ENCODE results near the gene KIAA0753. TPM values are rescaled to one million over a fixed set of nuclear protein-coding genes. Genes with fewer than 3 reads are reported as not detected.

Gene KIAA0753
- total RNA-seq, 1 experiment from 2014 or later, result 25.9 TPM

DNA sequence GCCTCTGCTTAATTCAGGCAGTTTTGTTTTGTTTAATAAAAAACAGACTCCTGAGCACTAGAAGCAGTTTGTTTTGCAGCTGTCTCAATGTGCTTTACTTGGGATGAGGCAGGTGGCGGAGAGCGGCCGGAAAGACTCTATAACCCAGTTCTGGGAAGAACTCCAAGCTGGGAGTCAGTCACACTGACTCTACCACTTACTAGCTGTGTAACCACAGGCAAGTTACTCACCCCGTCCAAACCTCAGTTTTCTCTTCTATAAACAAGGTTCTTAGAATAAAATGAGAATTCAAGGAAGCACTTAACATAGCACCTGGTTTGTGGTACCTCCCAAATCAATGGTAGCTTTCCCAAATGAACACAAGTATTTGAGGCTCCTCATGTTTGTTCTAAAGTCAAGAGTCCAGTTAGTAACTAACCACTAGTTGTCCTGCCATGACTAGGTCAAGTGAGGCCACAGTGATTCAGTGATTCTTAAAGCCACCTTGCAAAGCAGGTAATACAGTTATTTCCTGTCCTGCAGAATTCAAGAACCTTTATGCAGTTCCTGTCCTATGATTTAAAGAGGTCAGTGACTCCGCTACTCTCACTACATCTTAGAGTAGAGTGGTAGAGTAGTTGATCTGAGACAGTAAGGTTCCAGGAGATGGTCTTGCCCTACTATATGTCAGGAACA lies 3.1 kb upstream of the KIAA0753 start:
- intact Hi-C loops (cut with micrococcal nuclease; ENCODE audit: unreplicated experiment), result no loop called here
- Mint-ChIP-seq H3K27me3 (ENCODE audit: unreplicated experiment) (no peaks in the 10 kb centered on the region), H3K9me3 (ENCODE audit: low read depth, unreplicated experiment) (no peaks in the 10 kb centered on the region), H3K4me3 (ENCODE audit: low read depth, unreplicated experiment) (no peak overlapping the region), H3K4me1 (ENCODE audit: low read depth, unreplicated experiment) (peaks cover 28% of the 10 kb centered on the region), H3K27ac (ENCODE audit: unreplicated experiment) (no peak overlapping the region), H3K36me3 (ENCODE audit: insufficient read depth, unreplicated experiment) (peaks cover 48% of the 10 kb centered on the region)
- TF ChIP-seq, protein P1, sequence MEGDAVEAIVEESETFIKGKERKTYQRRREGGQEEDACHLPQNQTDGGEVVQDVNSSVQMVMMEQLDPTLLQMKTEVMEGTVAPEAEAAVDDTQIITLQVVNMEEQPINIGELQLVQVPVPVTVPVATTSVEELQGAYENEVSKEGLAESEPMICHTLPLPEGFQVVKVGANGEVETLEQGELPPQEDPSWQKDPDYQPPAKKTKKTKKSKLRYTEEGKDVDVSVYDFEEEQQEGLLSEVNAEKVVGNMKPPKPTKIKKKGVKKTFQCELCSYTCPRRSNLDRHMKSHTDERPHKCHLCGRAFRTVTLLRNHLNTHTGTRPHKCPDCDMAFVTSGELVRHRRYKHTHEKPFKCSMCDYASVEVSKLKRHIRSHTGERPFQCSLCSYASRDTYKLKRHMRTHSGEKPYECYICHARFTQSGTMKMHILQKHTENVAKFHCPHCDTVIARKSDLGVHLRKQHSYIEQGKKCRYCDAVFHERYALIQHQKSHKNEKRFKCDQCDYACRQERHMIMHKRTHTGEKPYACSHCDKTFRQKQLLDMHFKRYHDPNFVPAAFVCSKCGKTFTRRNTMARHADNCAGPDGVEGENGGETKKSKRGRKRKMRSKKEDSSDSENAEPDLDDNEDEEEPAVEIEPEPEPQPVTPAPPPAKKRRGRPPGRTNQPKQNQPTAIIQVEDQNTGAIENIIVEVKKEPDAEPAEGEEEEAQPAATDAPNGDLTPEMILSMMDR (IDR thresholded peaks at IDR 0.05; ENCODE audit: unreplicated experiment), result no peak
- no peak for DNase-seq
- no TSS peak for BruUV-seq (replicated peaks)
- CTCF ChIA-PET, result no interaction called here

DNA sequence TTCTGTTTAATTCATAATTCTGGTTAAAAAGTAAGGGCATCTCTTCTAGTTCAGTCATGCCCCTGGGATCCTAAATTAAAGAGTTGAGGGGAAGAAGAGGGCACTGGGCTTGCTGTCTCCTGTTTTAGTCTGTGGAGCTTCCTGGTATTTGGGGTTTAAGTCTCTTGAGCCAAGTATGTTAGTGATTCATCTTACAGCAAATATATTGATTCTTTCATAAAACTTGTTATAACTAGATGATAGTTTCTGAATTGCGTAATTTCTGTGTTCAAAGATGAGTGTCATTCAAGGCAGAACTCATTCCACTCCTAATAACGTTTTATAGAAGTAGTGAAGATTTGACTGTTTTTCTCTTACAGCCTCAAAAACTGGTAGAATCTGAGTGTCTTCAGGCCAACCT lies 2.1 kb upstream of the KIAA0753 start:
- Mint-ChIP-seq H3K27ac (ENCODE audit: unreplicated experiment) (peak overlapping the region; percentile 23), H3K36me3 (ENCODE audit: insufficient read depth, unreplicated experiment) (peaks cover 47% of the 10 kb centered on the region), H3K9me3 (ENCODE audit: low read depth, unreplicated experiment) (no peaks in the 10 kb centered on the region), H3K4me3 (ENCODE audit: low read depth, unreplicated experiment) (peak overlapping the region; percentile 94), H3K4me1 (ENCODE audit: low read depth, unreplicated experiment) (peaks cover 35% of the 10 kb centered on the region), H3K27me3 (ENCODE audit: unreplicated experiment) (no peaks in the 10 kb centered on the region)
- TF ChIP-seq, protein P1 (IDR thresholded peaks at IDR 0.05; ENCODE audit: unreplicated experiment), result no peak
- no peak for DNase-seq
- CTCF ChIA-PET, result interaction anchor here (0.6 kb wide), 1 partner anchor 1145 kb away, joined by 7 read pairs; no protein-coding TSS in a partner anchor
- intact Hi-C loops (cut with micrococcal nuclease; ENCODE audit: unreplicated experiment), result no loop called here
- no TSS peak for BruUV-seq (replicated peaks)

DNA sequence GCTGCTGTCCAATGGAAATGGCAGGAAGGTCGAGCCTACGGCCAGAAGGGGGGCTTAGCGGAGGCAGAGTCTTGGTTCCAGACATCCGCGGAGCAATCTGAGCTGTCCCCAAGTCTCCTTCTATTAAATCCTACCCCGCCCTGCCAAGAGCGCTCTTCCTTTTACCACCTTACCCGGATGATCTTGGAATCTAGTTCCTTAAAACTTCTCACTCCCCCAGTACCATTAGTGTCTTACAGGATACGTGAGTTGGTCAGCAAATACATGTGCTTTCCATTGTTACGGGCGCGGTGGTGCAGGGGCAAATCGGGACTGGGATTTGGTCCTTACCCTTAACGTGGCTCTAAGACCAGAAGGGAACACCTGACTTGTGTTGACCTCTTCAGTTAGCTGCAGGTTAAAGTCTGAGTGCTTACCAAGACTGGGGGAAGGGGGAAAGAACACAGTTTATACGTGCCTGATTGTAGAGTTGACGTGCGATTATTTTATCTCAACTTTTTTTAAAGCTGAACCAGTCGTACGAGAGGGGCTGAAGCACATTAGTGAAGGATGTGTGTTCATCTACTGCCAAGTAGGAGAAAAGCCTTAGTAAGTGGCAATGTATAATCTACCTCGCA lies 844 bp upstream of the KIAA0753 start:
- Mint-ChIP-seq H3K4me3 (ENCODE audit: low read depth, unreplicated experiment) (peak overlapping the region; percentile 94), H3K4me1 (ENCODE audit: low read depth, unreplicated experiment) (peaks cover 28% of the 10 kb centered on the region), H3K9me3 (ENCODE audit: low read depth, unreplicated experiment) (no peaks in the 10 kb centered on the region), H3K27me3 (ENCODE audit: unreplicated experiment) (no peaks in the 10 kb centered on the region), H3K36me3 (ENCODE audit: insufficient read depth, unreplicated experiment) (peaks cover 52% of the 10 kb centered on the region), H3K27ac (ENCODE audit: unreplicated experiment) (peak overlapping the region; percentile 94)
- CTCF ChIA-PET, result no interaction called here
- DNase-seq, result no peak
- TF ChIP-seq, protein P1 (IDR thresholded peaks at IDR 0.05; ENCODE audit: unreplicated experiment), result no peak
- BruUV-seq (replicated peaks), result TSS peak; percentile 77
- intact Hi-C loops (cut with micrococcal nuclease; ENCODE audit: unreplicated experiment), result no loop called here

DNA sequence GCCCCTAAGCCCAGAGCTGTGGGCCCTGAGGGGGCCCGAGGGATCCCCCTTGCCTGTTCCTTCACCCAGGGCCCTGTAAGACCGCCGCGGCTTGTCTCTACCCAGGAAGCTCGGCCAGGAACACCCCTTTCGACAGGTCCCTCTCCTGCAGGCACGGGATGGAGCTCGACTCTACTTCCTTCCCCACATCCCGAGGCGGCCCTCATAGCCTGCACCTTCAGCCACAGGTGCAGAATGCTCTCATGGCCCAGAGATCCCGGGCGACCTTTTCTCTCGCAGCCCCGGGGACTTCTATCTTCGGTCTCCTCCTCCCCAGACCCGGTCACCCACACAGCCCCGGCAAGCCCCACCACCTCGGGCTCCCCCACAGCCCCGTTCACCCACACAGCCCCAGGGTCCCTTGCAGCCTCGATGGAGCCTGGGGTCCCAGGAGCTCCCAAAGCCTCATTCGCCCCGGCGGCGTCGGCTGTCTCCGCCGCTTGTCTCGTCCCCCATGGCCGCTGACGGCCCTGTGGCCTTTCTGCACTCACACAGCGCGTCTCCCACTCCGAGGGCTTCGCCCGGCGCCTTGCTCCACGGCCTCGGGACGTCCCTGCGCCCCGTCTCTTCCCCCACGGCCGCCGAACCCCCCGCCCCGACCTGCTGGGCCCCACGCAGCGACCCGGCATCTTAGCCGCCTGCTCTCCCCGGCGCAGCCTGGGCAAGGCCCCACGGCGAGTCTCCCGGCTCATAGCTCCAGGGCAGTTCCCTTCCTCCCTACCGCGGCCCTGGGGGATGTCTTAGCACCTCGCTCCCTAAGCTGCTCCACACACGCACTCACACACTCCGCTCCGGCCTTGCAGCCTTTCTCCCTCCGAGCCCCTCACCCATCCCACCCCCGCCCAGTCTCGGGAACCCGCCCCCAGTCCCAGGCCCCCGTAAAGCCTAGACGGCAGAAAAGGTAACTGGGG lies 650 bp downstream of the KIAA0753 start:
- CTCF ChIA-PET, result interaction anchor here (1.2 kb wide), 1 partner anchor 167 kb away, joined by 7 read pairs; no protein-coding TSS in a partner anchor
- no TSS peak for BruUV-seq (replicated peaks)

More for the DNA sequence above, 650 bp downstream of the KIAA0753 start:
- Mint-ChIP-seq H3K4me1 (ENCODE audit: low read depth, unreplicated experiment) (peaks cover 28% of the 10 kb centered on the region), H3K27ac (ENCODE audit: unreplicated experiment) (peak overlapping the region; percentile 94), H3K9me3 (ENCODE audit: low read depth, unreplicated experiment) (no peaks in the 10 kb centered on the region), H3K27me3 (ENCODE audit: unreplicated experiment) (no peaks in the 10 kb centered on the region), H3K36me3 (ENCODE audit: insufficient read depth, unreplicated experiment) (peaks cover 52% of the 10 kb centered on the region), H3K4me3 (ENCODE audit: low read depth, unreplicated experiment) (peak overlapping the region; percentile 94)
- intact Hi-C loops (cut with micrococcal nuclease; ENCODE audit: unreplicated experiment), result no loop called here
- TF ChIP-seq, protein P1 (IDR thresholded peaks at IDR 0.05; ENCODE audit: unreplicated experiment), result no peak
- peak; percentile 23 for DNase-seq

Measured in Calu3 (cell line).